ENCODE measurements around the gene OR51V1.
"Not testable (repeated sequence)": the region's sequence is repeated elsewhere in the genome, so short reads cannot be mapped to it uniquely, and the experiment has no call there.

Gene OR51V1, protein sequence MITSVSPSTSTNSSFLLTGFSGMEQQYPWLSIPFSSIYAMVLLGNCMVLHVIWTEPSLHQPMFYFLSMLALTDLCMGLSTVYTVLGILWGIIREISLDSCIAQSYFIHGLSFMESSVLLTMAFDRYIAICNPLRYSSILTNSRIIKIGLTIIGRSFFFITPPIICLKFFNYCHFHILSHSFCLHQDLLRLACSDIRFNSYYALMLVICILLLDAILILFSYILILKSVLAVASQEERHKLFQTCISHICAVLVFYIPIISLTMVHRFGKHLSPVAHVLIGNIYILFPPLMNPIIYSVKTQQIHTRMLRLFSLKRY

DNA sequence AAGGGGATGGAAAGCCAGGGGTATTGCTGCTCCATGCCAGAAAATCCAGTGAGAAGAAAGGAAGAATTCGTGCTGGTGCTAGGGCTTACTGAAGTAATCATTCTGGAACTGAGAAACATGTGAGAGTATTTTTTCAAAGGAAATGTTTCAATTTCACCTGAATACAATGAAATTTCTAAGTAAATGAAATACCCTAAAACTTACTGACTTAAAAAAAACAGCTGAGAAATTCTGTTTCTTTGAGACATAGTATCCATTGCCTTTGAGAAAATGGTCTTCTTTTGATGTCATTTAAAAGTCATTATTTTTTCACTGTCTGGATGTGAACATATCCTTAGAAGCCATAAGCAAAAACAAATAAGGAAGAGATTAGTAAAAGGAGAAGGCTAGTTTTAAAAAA, at the start of gene OR51V1:
Gene OR51V1, minus strand, starts transcription at position 101 of the 400 bp plus-strand sequence. Its CDS starts 0 bp downstream, at position 101.
- no peak within 1 kb of the TSS for H3K4me3 ChIP-seq (ENCODE audit: low read depth, low read length)
- TF ChIP-seq, protein P1, sequence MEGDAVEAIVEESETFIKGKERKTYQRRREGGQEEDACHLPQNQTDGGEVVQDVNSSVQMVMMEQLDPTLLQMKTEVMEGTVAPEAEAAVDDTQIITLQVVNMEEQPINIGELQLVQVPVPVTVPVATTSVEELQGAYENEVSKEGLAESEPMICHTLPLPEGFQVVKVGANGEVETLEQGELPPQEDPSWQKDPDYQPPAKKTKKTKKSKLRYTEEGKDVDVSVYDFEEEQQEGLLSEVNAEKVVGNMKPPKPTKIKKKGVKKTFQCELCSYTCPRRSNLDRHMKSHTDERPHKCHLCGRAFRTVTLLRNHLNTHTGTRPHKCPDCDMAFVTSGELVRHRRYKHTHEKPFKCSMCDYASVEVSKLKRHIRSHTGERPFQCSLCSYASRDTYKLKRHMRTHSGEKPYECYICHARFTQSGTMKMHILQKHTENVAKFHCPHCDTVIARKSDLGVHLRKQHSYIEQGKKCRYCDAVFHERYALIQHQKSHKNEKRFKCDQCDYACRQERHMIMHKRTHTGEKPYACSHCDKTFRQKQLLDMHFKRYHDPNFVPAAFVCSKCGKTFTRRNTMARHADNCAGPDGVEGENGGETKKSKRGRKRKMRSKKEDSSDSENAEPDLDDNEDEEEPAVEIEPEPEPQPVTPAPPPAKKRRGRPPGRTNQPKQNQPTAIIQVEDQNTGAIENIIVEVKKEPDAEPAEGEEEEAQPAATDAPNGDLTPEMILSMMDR (IDR thresholded peaks at IDR 0.05; ENCODE audit: low read depth, low read length): no peak

DNA sequence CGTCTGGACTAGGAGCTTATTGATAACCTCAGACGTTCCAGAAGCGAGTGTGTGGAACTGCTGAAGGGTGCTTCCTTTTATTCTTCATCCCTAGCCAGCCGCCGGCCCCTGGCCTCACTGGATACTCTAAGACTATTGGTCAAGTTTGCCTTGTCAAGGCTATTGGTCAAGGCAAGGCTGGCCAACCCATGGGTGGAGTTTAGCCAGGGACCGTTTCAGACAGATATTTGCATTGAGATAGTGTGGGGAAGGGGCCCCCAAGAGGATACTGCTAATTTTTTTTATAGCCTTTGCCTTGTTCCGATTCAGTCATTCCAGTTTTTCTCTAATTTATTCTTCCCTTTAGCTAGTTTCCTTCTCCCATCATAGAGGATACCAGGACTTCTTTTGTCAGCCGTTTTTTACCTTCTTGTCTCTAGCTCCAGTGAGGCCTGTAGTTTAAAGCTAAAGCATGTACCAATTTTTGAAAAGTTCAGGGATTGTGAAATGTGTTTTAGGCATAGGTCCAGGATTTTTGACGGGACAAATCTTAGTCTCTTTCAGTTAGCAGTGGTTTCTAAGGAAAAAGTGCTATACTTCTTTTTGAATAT, 49.4 kb upstream of the OR51V1 start, which contains the start of gene HBG1:
Gene HBG1, minus strand, starts transcription at position 51 of the 590 bp plus-strand sequence. CDS start 53 bp downstream, outside the sequence.
- H3K4me3 ChIP-seq (ENCODE audit: low read depth, low read length): not testable (repeated sequence)

DNA sequence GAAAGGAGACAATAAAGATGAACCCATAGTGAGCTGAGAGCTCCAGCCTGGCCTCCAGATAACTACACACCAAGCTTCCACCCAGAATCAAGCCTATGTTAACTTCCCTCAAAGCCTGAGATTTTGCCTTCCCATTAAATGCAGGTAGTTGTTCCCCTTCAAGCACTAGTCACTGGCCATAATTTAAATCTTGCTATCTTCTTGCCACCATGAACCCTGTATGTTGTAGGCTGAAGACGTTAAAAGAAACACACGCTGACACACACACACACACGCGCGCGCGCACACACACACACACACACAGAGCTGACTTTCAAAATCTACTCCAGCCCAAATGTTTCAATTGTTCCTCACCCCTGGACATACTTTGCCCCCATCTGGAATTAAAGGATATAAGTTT, 48.0 kb upstream of the OR51V1 start:
- not testable (repeated sequence) for H3K4me3 ChIP-seq (ENCODE audit: low read depth, low read length)

DNA sequence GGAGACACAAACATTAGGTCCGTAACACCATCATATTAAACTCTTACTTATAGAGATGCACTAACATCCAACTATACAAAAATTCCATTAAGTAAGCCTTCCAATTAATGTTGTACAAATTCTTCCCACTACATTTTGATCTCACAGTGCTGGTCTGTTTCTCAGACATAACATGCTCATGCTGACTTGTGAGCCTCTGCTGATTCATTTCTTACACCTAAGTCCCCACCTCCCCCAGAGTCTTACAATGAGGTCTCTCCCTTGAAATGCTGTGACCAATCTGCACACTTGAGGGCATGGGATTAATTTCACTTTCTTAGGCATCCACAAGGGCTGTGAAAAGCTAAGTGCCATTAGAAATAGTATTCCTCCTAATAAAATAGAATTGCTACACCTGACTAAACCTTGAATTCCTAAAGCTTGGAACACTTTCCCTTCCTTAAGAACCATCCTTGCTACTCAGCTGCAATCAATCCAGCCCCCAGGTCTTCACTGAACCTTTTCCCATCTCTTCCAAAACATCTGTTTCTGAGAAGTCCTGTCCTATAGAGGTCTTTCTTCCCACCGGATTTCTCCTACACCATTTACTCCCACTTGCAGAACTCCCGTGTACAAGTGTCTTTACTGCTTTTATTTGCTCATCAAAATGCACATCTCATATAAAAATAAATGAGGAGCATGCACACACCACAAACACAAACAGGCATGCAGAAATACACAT, 47.1 kb upstream of the OR51V1 start:
- no peak overlapping the region for H3K4me3 ChIP-seq (ENCODE audit: low read depth, low read length)
- TF ChIP-seq, protein P1 (IDR thresholded peaks at IDR 0.05; ENCODE audit: low read depth, low read length): no peak

DNA sequence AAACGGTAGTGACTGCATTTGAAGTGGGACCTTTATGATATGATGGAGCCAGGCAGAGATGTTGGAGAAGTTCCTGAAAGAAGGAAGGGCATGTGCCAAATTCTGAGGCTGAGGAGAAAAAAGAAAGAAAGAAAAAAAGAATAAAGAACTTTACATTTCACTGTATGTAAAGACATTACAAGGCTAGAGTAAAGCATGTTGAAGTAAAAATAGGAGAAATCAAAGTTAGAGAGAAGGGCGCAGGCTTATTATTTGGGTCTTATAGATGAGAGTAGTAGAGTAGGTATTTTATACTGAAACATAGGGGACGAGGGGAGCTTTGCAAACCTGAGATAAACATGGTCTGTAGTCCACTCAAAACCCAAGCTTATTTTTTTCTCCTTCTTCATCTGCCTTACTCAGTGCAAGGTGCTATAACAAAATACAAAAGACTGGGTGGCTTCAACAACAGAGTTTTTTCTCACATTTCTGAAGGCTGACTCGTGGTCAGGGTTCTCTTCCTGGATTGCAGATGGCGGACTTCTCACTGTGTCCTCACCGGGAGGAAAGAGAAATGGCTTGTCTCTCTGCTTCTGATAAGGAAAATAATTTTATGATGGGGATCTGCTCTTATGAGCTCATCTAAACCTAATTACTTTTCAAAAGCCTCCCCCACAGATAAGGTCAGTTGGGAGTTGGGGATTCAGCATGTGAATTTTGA, 46.4 kb upstream of the OR51V1 start:
- no peak overlapping the region for H3K4me3 ChIP-seq (ENCODE audit: low read depth, low read length)
- TF ChIP-seq, protein P1 (IDR thresholded peaks at IDR 0.05; ENCODE audit: low read depth, low read length): no peak

DNA sequence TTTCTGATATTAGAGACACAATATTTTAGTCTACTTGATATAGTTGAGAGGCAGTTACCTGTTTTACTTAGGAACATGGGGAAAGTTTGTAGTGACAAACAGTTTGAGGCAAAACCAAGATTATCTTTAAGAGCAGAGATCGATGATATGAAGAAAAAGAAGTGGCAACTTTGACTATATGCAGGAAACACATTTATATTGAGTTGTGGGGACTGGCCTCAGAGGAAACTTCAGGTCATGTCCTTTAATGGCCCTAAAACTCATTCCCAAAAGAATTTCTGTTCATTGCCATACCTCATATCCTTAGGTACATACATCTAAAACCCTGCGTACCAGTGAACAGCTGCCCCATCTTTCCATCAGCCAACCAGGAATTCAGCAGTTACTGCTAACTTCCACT, 44.7 kb upstream of the OR51V1 start:
- H3K4me3 ChIP-seq (ENCODE audit: low read depth, low read length): no peak overlapping the region
- TF ChIP-seq, protein P1 (IDR thresholded peaks at IDR 0.05; ENCODE audit: low read depth, low read length): no peak

DNA sequence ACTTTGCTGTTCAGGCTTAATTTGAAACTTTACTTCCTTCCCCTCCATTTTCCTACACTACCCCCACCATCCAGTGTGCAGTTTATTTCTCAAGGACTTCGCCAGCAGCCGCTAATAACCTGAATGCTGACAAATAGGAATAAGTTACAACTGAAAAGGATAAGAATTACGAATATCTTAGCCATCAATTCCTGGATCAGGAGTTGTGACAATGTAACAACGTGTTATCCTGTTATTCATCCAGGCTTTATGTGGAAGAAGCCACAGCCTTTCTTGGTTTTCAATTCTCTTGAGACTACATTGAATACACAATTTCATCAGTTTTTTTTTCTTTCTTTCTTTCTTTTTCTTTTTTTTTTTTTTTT, 43.3 kb upstream of the OR51V1 start:
- TF ChIP-seq, protein P1 (IDR thresholded peaks at IDR 0.05; ENCODE audit: low read depth, low read length): no peak
- H3K4me3 ChIP-seq (ENCODE audit: low read depth, low read length): no peak overlapping the region

Data from WI38 (cell line).